HG03135 (cell line): Measurements from ENCODE around the gene ABHD18.
"Not testable (repeated sequence)": the region's sequence is repeated elsewhere in the genome, so short reads cannot be mapped to it uniquely, and the experiment has no call there.

Experiments used
- ATAC-seq: cut with Tn5 transposase; IDR thresholded peaks from one replicate; pipeline ENCODE4 v1.9.1; 2021; ENCODE audit warnings: mild to moderate bottlenecking, moderate library complexity; ENCODE audit not compliant: unreplicated experiment

The ABHD18 gene

GRCh38 chr4:127988638-127989037, 23.4 kb downstream of the ABHD18 start:
- ATAC-seq = no peak

GRCh38 chr4:127993151-127993550, 27.9 kb downstream of the ABHD18 start:
- no peak for ATAC-seq

GRCh38 chr4:127995776-127996175, 30.6 kb downstream of the ABHD18 start:
- ATAC-seq = no peak

- ATAC-seq = not testable (repeated sequence)
Observed at GRCh38 chr4:127996521-127996920, 31.3 kb downstream of the ABHD18 start.

- ATAC-seq = peak; percentile 99
Observed at GRCh38 chr4:127997534-127998388, 32.6 kb downstream of the ABHD18 start.

- ATAC-seq = no peak
Observed at GRCh38 chr4:128006592-128006991, 41.4 kb downstream of the ABHD18 start.

- no peak for ATAC-seq
Observed at GRCh38 chr4:128009428-128009827, 44.2 kb downstream of the ABHD18 start.

- ATAC-seq = no peak
Observed at GRCh38 chr4:128025319-128025718, 60.1 kb downstream of the ABHD18 start.

- ATAC-seq = no peak
Observed at GRCh38 chr4:128029907-128030306, 64.7 kb downstream of the ABHD18 start.

- ATAC-seq = no peak
Observed at GRCh38 chr4:128031756-128032384, 66.7 kb downstream of the ABHD18 start.

- no peak for ATAC-seq
Observed at GRCh38 chr4:128039568-128039967, 74.4 kb downstream of the ABHD18 start.

- ATAC-seq = not testable (repeated sequence)
Observed at GRCh38 chr4:128047019-128047418, 81.8 kb downstream of the ABHD18 start.

- not testable (repeated sequence) for ATAC-seq
Observed at GRCh38 chr4:128047514-128047913, 82.3 kb downstream of the ABHD18 start.

- not testable (repeated sequence) for ATAC-seq
Observed at GRCh38 chr4:128051229-128051628, 86.0 kb downstream of the ABHD18 start.

- not testable (repeated sequence) for ATAC-seq
Observed at GRCh38 chr4:128054907-128055306, 89.7 kb downstream of the ABHD18 start.

- ATAC-seq = not testable (repeated sequence)
Observed at GRCh38 chr4:128055441-128056206, 90.4 kb downstream of the ABHD18 start.

- no peak for ATAC-seq
Observed at GRCh38 chr4:128056396-128056795, 91.2 kb downstream of the ABHD18 start.

- no peak for ATAC-seq
Observed at GRCh38 chr4:128060121-128060698, 95.0 kb downstream of the ABHD18 start.

- peak; percentile 93 for ATAC-seq
Observed at GRCh38 chr4:128060699-128061565, 95.7 kb downstream of the ABHD18 start, which contains the start of gene LARP1B. TSS of gene LARP1B (plus strand) at chr4:128061312. CDS start at chr4:128074952, 13,640 bp downstream.
